H9 (cell line): ENCODE results near the gene CYP2W1. TPM values are rescaled to one million over a fixed set of nuclear protein-coding genes. Genes with fewer than 3 reads are reported as not detected.

Experiments used
- DNase-seq: peaks from one replicate; pipeline ENCODE4 v3.0.0-alpha.2; 2017
- H2AFZ ChIP-seq: one replicate; pipeline ENCODE4 v1.6.1; 2013; ENCODE audit warnings: mild to moderate bottlenecking, low read length, control low read depth, moderate library complexity
- H2AK5ac ChIP-seq: 2 replicates; pipeline ENCODE4 v1.6.1; 2013; ENCODE audit warnings: low read length, control low read depth, mixed read lengths; ENCODE audit not compliant: insufficient read length
- H2BK120ac ChIP-seq: one replicate; pipeline ENCODE4 v1.6.1; 2013; ENCODE audit warnings: low read depth, mild to moderate bottlenecking, low read length, control low read depth, inconsistent platforms; ENCODE audit not compliant: poor library complexity, severe bottlenecking
- H2BK12ac ChIP-seq: 2 replicates; pipeline ENCODE4 v1.6.1; 2013; ENCODE audit warnings: low read length, control low read depth, mixed read lengths, low read depth; ENCODE audit not compliant: insufficient read length
- H2BK15ac ChIP-seq: 2 replicates; pipeline ENCODE4 v1.6.1; 2013; ENCODE audit warnings: low read depth, low read length, control low read depth
- H2BK20ac ChIP-seq: one replicate; pipeline ENCODE4 v1.6.1; 2013; ENCODE audit warnings: low read depth, mild to moderate bottlenecking, low read length, control low read depth, inconsistent platforms; ENCODE audit not compliant: poor library complexity, severe bottlenecking
- H2BK5ac ChIP-seq: 2 replicates; pipeline ENCODE4 v1.6.1; 2013; ENCODE audit warnings: low read length, control low read depth, mixed read lengths; ENCODE audit not compliant: insufficient read length
- H3K14ac ChIP-seq: 2 replicates; pipeline ENCODE4 v1.6.1; 2013; ENCODE audit warnings: low read length, control low read depth; ENCODE audit not compliant: insufficient read depth
- H3K18ac ChIP-seq: 2 replicates; pipeline ENCODE4 v1.6.1; 2013; ENCODE audit warnings: low read depth, mild to moderate bottlenecking, mixed read lengths, low read length, control low read depth; ENCODE audit not compliant: insufficient read length
- H3K23ac ChIP-seq: 2 replicates; pipeline ENCODE4 v1.6.1; 2013; ENCODE audit warnings: low read length, control low read depth, mixed read lengths, low read depth; ENCODE audit not compliant: insufficient read length
- H3K23me2 ChIP-seq: 2 replicates; pipeline ENCODE4 v1.6.1; 2013; ENCODE audit warnings: low read depth, mild to moderate bottlenecking, mixed read lengths, low read length, control low read depth; ENCODE audit not compliant: insufficient read length, poor library complexity, severe bottlenecking
- H3K27ac ChIP-seq: 2 replicates; pipeline ENCODE4 v1.5.1; 2013; ENCODE audit warnings: low read length, control low read depth, mixed read lengths, low read depth; ENCODE audit not compliant: insufficient read length
- H3K27me3 ChIP-seq: 2 replicates; pipeline ENCODE4 v1.6.1; 2013; ENCODE audit warnings: low read length, control low read depth, inconsistent platforms; ENCODE audit not compliant: insufficient read depth
- H3K4ac ChIP-seq: 2 replicates; pipeline ENCODE4 v1.6.1; 2013; ENCODE audit warnings: low read depth, mild to moderate bottlenecking, control low read depth, inconsistent platforms, low read length, moderate library complexity
- H3K4me1 ChIP-seq: 2 replicates; pipeline ENCODE4 v1.6.1; 2013; ENCODE audit warnings: low read length, control low read depth, inconsistent platforms; ENCODE audit not compliant: insufficient read depth
- H3K4me2 ChIP-seq: 2 replicates; pipeline ENCODE4 v1.6.1; 2013; ENCODE audit warnings: low read length, control low read depth, mixed read lengths; ENCODE audit not compliant: insufficient read length, insufficient read depth
- H3K56ac ChIP-seq: 2 replicates; pipeline ENCODE4 v1.6.1; 2013; ENCODE audit warnings: low read depth, mild to moderate bottlenecking, mixed read lengths, low read length, control low read depth; ENCODE audit not compliant: insufficient read length
- H3K79me1 ChIP-seq: 2 replicates; pipeline ENCODE4 v1.6.1; 2013; ENCODE audit warnings: low read depth, mild to moderate bottlenecking, moderate library complexity, low read length, control low read depth, inconsistent platforms; ENCODE audit not compliant: insufficient read depth, poor library complexity, severe bottlenecking
- H3K79me2 ChIP-seq: 2 replicates; pipeline ENCODE4 v1.6.1; 2013; ENCODE audit warnings: low read length, control low read depth, inconsistent platforms; ENCODE audit not compliant: insufficient read depth
- H3K9ac ChIP-seq: 2 replicates; pipeline ENCODE4 v1.6.1; 2013; ENCODE audit warnings: low read length, control low read depth, mixed read lengths; ENCODE audit not compliant: insufficient read length; ENCODE audit errors: extremely low read depth
- H3K9me3 ChIP-seq: one replicate; pipeline ENCODE4 v1.6.1; 2013; ENCODE audit warnings: low read depth, low read length, inconsistent platforms; ENCODE audit not compliant: control insufficient read depth
- H3T11ph ChIP-seq: one replicate; pipeline ENCODE4 v1.6.1; 2013; ENCODE audit warnings: mild to moderate bottlenecking, low read length, control low read depth, inconsistent platforms
- H4K20me1 ChIP-seq: one replicate; pipeline ENCODE4 v1.6.1; 2013; ENCODE audit not compliant: control insufficient read depth, insufficient read length, insufficient read depth
- H4K5ac ChIP-seq: 2 replicates; pipeline ENCODE4 v1.6.1; 2013; ENCODE audit warnings: low read depth, mild to moderate bottlenecking, mixed read lengths, low read length, control low read depth; ENCODE audit not compliant: insufficient read length
- H4K8ac ChIP-seq: replicated peaks from 2 replicates; pipeline ENCODE4 v1.6.1; 2013; ENCODE audit warnings: low read length, control low read depth, mixed read lengths, low read depth; ENCODE audit not compliant: insufficient read length
- H4K91ac ChIP-seq: 2 replicates; pipeline ENCODE4 v1.6.1; 2013; ENCODE audit warnings: low read depth, mild to moderate bottlenecking, moderate library complexity, mixed read lengths, low read length, control low read depth; ENCODE audit not compliant: insufficient read length
- H3K27ac Mint-ChIP-seq, 3 experiments: 2 replicates in 2 of 3; 3 replicates in 1 of 3; pipeline ENCODE4 v1.8.0; 2020 to 2021; ENCODE audit warnings: mixed read lengths in 3 of 3, mild to moderate bottlenecking in 1 of 3, moderate library complexity in 1 of 3
- H3K27me3 Mint-ChIP-seq: 2 replicates; pipeline ENCODE4 v1.8.0; 2021; ENCODE audit warnings: low read depth, mild to moderate bottlenecking, moderate library complexity, mixed read lengths
- H3K36me3 Mint-ChIP-seq, 3 experiments: 2 replicates in 2 of 3; 3 replicates in 1 of 3; pipeline ENCODE4 v1.8.0; 2020 to 2021; ENCODE audit warnings: low read depth in 3 of 3, mixed read lengths in 3 of 3; ENCODE audit not compliant: insufficient read depth in 1 of 3
- H3K4me1 Mint-ChIP-seq, 2 experiments: 2 replicates each; pipeline ENCODE4 v1.8.0; 2020; ENCODE audit warnings: mixed read lengths in 2 of 2
- H3K4me3 Mint-ChIP-seq, 2 experiments: 2 replicates in 1 of 2; 3 replicates in 1 of 2; pipeline ENCODE4 v1.8.0; 2020 to 2021; ENCODE audit warnings: mild to moderate bottlenecking in 2 of 2, mixed read lengths in 2 of 2, moderate library complexity in 1 of 2
- H3K9me3 Mint-ChIP-seq, 2 experiments: 2 replicates in 1 of 2; 3 replicates in 1 of 2; pipeline ENCODE4 v1.8.0; 2020; ENCODE audit warnings: mild to moderate bottlenecking in 2 of 2, mixed read lengths in 2 of 2, moderate library complexity in 1 of 2
- CTCF ChIP-seq: fragments of 200-600 bp; sonication (generic); conservative IDR thresholded peaks from 3 replicates; pipeline ENCODE4 v1.8.0; 2021; ENCODE audit warnings: antibody characterized with exemption, mild to moderate bottlenecking
- WGBS: extraction: QIAGEN DNeasy Blood & Tissue Kit; methylation state at CpG from one replicate; pipeline ENCODE4 v1.1.7; 2013; ENCODE audit warnings: missing lambda C conversion rate, low lambda C conversion rate, mixed read lengths; ENCODE audit not compliant: insufficient read length; ENCODE audit errors: extremely low coverage; 5-methylcytosine and 5-hydroxymethylcytosine counted together
- total RNA-seq: library from RNA; stranded (reverse); gene quantifications from 2 replicates; pipeline ENCODE4 v1.2.1, GENCODE V29; 2021

CYP2W1 gene
- total RNA-seq, 1 experiment from 2014 or later, result not detected

- peaks cover 0 to 9% (median 8%) of the 10 kb centered on the region in 3 experiments; a peak in 3 of 7 replicates for H3K36me3 Mint-ChIP-seq
- DNase-seq, result no peak
- Histone ChIP-seq H3K79me2 (no peaks in the 10 kb centered on the region), H3K14ac (no peak overlapping the region), H2BK12ac (no peak overlapping the region), H2BK20ac (no peak overlapping the region), H3K4me1 (no peaks in the 10 kb centered on the region), H3K18ac (no peak overlapping the region), H4K20me1 (no peaks in the 10 kb centered on the region), H3K9ac (no peak overlapping the region), H3K23ac (no peak overlapping the region), H2BK5ac (no peak overlapping the region), H2BK120ac (no peak overlapping the region), H3K79me1 (no peaks in the 10 kb centered on the region), H2AK5ac (no peak overlapping the region), H3K4ac (no peak overlapping the region), H4K91ac (no peak overlapping the region), H3K23me2 (no peaks in the 10 kb centered on the region), H2AFZ (no peak overlapping the region), H3K56ac (no peak overlapping the region), H2BK15ac (no peak overlapping the region), H3T11ph (no peak overlapping the region), H4K8ac (no peak overlapping the region), H3K4me2 (no peak overlapping the region), H3K27me3 (no peaks in the 10 kb centered on the region), H4K5ac (no peak overlapping the region), H3K27ac (no peak overlapping the region), H3K9me3 (no peaks in the 10 kb centered on the region)
- WGBS, result no CpG with 5 or more reads among the region's 28 CpGs
- no peak overlapping the region for H3K4me3 Mint-ChIP-seq
- TF ChIP-seq CTCF, result no peak
- no peaks in the 10 kb centered on the region; the same call in 1 of the 2 replicates for H3K27me3 Mint-ChIP-seq
- no peaks in the 10 kb centered on the region for H3K9me3 Mint-ChIP-seq
- H3K27ac Mint-ChIP-seq, result peak overlapping the region in 2 of 3 experiments; percentile 24 to 62; a peak in 2 of 7 replicates
- peaks cover 0 to 10% of the 10 kb centered on the region in 2 experiments; a peak in 3 of 4 replicates for H3K4me1 Mint-ChIP-seq
Observed at GRCh38 chr7:994592-995308, 11.8 kb downstream of the CYP2W1 start.
